HG03521 (cell line): ENCODE measurements around the gene DIS3L.
"Not testable (repeated sequence)": the region's sequence is repeated elsewhere in the genome, so short reads cannot be mapped to it uniquely, and the experiment has no call there.

ENCODE experiments used
- ATAC-seq: cut with Tn5 transposase; IDR thresholded peaks from one replicate; pipeline ENCODE4 v1.9.1; 2021; ENCODE audit warnings: mild to moderate bottlenecking, moderate library complexity; ENCODE audit not compliant: unreplicated experiment

DIS3L gene

DNA sequence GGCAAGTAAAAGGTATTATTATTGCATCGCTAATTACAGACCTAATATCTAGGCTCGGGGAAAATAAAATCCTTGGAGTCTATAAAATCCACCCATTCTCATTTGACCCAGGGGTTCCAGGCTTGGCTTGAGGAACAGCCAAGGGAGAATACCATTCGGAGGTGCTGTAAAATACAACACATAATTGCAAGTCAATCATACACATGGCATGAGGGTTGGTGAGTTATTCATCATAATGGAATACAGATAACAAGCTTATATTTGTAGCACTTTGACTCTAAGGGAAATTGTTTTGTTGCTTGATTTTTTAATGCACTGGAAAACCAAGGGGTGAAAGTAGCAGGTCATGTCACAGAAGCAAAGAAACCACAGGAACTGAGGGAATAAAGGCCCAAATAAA is 16.8 kb upstream of the DIS3L start:
- ATAC-seq = no peak

DNA sequence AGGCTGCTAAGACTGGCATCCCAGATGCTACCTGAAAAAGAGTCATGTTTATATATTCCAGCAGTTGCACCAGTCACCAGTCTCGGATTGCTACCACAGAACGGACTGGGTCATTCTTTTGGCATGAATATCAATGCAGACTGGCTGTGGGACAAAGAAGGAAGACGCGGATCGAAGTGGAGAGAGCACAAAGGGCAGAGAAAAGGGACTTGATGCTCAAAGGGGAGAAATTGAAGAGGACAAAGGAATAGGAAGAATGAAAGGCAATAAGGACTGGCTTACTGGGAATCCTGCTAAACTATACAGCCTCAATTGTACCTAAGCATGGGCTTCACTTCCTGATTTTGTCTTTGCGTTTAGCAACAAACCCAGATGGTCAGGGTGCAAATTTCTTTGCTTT is 15.3 kb upstream of the DIS3L start:
- no peak for ATAC-seq

DNA sequence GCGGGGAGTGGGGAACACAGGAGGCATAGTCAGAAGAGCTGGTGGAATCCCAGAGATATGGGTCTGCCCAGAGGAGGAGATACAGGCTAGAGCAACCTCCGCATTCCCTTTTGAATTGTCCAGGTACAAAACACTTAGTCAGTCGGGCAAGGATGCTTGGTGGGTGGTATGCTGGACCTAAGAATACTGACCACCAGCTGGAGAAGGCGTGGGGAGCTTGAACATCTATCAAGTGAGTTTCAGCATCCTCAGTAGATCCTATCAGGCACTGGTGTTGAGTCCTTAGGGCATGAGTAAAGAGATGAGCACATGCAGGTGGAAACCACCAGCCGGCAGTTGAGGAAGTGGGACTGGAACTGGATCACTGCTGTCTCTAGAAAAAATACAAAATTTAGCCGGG is 14.7 kb upstream of the DIS3L start:
- no peak for ATAC-seq

DNA sequence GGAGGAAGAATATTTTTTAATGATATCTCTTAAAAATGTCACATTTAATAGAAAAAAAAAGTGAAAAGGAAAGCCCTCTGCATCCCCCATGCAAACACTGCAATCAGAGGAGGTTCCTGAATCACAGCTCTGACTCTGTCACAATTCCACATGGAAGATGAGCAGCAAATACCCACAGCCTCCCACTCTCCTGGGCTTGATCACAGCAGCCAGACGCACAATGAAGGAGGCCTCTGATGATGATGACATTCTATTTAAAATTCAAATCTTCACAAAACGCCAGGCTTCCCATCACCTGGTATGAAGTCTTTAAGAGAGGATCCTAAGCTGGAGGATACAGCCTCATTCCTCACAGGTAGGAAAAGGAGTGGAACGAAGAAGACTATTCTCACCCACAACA is 9.1 kb upstream of the DIS3L start:
- no peak for ATAC-seq

DNA sequence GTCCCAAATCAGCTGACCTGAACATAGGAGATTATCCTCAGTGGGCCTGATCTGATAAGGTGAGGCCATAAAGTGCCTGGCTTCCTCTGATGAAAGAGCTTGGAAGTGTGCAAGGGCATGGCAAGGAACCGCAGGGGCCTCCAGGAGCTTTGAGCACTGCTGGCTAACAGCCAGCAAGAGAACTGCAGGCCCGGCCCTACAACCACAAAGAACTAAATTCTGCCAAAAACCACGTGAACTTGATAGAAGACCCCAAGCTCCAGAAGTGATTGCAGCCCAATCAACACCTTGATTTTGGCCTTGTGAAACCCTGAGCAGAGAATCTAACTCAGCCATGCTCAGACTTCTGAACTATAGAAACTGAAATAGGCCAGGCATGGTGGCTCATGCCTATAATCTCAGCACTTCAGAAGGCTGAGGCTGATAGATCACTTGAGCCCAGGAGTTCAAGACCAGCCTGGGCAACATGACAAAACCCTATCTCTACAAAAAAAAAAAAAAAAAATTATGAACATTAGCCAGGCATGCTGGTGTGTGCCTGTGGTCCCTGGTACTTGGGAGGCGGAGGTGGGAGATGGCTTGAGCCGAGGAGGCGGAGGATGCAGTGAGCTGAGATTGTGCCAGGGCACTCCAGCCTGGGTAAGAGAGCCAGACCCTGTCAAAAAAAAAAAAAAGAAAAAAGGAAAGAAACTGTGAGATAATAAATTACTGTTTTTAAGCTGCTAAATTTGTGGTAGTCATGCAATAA is 7.7 kb upstream of the DIS3L start:
- ATAC-seq = no peak

DNA sequence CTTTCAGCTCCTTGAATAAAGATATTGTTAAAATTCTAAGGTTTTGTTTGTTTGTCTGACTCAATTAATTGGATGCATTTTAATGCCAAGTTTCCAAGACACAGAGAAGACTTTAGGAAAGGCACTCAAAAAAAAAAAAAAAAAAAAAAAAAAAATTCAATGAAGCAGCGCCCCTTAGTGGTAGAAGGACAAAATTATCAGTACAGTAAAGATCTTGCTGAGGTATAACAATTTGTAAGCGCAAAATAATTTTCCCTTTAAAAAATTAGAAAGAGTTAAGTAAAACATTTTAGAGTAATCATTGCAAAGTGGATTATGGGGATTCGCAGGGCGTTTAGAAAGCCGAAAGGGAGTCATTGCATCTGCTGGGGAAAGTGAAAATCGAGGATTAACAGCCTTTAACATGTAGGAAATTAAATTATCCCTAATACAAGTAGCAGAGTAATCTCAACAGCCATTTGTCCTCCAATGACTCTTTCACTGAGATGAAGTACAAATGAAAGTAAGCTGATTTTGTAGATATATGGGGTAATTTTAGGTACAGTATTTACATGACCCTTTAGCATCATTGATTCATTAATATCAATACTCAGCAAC is 5.8 kb upstream of the DIS3L start:
- ATAC-seq = no peak

DNA sequence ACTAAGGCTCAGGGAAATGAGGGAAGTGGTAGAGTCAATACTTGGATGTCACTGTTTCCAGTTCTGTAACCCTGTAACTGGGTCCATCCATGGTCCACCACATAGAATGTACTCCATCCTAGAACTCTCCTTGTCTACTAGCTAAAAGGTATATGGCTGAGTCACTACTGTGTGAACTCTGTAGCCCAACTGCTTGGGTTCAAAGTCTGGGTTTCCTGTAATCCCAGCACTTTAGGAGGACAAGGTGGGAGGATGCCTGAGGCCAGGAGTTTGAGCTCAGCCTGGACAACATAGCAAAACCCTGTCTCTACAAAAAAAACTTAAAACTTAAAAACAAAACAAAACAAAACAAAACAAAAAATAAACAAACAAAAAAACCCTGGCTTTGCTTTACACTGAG is 5.3 kb upstream of the DIS3L start:
- ATAC-seq = no peak

DNA sequence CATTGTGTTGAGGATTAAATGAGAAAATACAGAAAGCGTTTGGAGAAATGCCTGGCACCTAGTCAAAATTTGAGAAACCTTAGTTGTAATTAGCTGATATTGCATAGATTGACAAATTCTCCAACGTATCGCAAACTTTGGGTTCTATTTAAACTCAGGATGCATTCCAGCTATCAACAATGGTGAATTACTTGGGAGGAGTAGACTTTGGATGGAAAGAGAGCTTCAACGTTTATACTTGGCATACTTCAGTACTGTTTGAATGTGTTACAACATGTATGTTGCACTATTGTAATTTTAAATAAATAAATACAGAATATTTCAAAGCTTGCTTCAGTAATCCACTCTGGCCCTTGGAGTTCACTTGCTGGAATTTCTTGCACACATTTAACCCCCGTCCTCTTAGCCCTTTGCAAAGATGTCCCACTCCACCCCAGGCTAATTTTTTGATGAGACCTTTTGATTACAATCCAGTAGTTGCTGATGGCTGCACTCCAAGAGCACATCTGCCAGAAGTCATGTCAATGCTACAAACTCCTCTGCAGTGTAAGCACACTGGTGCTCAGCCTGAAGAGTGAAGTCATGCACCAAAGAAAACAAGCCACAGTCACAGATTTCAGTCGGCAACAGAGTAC is 4.7 kb upstream of the DIS3L start:
- no peak for ATAC-seq

DNA sequence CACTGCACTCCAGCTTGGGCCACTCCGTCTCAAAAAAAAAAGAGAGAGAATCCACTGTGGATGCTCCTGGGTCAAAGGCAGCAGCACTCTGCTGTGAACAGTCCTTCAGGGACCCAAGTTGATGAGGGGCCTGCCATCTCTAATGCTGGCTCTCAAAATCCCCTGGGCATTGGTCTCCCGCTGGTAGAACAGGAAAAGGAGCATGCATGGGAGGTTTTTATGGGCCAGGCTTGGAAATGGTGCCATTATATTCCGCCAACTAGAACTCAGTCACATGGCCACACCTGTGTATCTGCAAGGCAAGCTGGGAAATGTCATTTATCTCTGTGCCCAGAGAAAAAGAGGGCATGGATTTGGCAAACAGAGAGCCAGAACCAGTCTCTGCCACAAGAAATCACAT is 3.4 kb upstream of the DIS3L start:
- ATAC-seq = no peak

DNA sequence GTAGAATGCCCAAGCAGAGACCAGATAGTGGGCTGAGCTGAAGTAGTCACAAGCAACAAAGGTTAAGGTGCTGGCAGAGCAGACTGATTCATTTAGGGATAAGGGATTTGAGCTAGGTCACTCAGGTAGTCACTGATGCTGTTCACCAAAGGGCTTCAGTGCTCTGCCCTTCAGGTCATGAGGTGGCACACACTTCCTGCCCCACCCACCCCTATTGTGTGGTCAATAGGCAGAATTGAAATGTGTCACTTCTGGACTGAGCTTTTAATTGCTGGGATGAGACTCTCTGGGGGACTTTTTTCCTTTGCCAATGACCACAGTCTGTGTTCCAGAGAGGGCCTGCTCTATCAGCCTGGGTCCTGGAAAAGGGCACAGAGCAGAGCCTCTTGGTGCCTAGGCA is 2.9 kb upstream of the DIS3L start:
- ATAC-seq = no peak

DNA sequence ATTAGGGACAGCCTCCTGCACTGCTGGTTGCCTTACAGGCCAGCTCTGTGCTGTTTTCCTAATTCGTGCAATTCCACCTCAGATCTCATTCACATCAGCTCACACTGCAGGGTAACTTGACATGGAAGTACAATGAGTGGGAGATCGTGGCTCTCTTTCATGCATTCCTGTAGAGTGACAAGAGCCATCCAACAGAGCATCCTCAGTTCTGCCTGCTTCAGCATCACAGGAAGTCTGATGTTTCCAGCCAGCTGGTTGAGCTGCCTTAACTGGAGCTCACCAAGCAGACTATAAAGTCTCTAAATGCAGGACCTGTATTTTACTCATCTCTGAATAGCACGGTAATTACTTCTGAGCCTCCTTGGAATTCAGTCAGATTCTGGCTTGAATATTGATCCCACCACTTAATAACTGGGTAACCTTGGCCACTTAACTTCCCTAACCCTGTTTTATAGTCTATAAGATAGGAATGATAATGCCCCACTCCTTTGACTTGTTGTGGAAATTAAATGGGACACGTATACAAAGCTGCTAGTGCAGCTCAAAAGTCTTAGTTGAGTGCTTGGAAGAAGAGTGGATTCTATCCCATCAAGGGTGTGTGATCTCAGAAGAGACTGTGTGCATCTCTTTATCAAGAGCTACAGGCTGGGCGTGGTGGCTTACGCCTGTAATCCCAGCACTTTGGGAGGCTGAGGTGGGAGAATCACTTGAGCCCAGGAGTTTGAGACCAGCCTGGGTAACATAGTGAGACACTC is 1.4 kb upstream of the DIS3L start:
- ATAC-seq = no peak

DNA sequence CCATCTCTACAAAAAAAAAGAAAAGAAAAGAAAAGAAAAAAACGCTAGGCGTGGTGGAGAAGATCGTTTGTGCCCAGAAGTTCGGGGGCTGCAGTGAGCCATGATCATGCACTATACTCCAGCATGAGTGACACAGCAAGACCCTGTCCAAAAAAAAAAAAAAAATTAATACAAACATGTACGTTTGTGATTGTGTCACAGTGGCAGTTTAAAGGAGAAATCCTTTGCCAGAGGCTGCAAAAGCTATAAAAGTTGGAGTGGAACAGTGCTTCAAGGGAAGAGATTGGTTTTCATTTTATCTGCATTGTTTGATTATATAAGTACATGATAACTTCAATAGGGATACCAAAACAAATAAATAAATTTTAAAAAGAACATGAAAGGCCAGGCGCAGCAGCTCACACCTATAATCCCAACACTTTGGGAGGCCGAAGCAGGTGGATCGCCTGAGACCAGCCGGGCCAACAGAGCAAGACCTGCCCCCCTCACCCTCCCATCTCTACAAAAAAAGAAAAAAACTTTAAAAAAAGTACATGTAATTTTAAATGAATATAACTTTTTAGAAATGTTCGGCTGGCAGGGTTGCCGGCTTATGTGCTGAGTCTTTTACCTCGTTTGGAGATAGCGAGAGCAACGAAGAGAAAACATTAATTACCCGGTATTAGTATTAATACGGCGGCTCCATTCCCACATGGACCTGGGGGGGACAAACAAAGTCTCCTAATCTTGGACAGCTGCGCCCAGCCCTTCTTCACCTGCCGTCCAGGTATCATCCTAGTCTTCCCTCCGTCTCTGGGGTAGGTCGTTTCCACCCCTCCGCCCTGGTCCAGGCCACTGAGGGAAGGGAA is 573 bp upstream of the DIS3L start:
- no peak for ATAC-seq

DNA sequence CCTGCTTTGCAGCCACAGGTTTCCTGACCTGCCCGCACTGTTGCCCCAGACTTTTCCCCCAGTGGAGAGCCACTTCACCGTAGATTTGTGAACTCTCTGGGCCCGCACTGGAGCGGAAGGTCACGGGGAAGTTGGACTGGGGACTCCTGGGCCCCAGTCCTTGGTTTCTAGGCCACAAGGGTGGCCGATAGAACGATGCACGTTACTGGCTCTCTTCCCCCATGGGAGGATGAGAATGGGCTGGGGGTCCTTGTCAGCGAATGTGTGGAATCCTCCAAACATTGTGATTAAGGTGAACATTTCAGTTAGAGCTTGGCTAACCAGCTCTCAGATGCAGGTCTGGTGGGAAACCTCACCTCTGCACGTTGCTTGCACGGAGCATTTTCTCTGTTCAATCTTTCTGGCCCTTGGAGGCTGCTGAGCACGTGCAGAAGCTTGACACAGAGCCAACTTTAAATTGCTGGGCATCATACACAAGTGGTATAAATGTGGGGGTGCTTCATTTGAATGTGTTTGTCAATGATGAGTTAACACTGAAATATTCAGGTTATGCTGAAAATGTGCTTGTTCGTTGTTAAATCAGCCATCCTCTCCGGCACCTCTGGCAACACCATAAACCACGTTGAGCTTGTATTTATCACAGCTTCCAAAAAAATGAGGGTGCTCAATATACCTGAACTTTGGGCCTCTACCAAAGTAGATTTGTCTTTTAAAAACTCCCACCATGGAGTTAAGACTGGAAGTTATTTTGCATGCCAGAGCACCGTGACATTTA is 976 bp downstream of the DIS3L start:
- ATAC-seq = peak; percentile 29

DNA sequence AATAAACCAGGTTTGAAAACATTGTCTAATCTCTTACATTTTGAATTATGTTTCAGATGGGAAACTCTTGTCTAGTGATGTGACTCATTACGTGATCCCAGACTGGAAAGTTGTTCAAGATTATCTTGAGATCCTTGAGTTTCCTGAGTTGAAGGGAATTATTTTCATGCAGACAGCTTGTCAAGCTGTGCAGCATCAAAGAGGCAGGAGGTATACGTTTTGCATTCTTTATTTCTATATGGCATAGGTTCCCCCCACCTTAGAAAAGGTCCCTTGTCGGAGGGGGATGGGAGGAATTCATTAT is 1.5 kb downstream of the DIS3L start:
- no peak for ATAC-seq

DNA sequence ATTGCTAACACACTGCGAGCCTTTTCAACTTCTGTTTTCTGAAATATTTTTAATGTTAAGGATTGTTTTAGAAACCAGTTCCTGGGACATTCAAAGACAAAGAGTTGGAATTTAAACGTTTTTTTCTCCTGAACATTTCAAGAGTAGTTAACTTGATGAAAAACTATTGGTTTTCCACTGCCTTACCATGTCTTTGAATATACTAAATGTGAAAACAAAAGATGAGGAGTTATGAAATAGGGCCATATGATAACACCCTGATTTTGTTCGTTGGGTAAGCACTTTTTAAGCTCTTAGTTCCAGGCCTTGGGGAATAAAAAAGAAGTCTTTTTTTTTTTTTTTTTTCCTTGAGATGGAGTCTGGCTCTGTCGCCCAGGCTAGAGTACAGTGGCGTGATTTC is 2.8 kb downstream of the DIS3L start:
- no peak for ATAC-seq

DNA sequence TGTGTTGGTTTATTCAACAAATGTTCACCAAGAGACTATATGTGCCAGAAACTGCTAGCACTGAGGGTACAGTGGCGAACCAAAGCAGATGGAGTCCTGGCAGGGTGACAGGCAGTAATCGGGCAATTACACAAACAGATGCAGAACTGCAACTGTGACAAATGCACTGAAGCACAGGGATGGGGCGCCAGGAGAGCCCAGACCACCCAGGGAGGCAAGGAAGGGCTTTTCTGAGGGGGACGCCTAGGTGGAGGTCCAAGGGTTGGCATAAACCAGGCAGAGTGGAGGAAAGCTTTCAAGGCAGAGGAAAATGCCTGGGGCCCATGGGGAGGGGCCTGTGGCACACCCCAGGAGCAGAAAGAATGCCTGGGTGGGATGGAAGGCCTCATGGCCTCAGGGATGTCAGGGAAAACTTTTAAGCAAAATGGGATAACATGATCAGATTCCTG is 5.5 kb downstream of the DIS3L start:
- no peak for ATAC-seq

DNA sequence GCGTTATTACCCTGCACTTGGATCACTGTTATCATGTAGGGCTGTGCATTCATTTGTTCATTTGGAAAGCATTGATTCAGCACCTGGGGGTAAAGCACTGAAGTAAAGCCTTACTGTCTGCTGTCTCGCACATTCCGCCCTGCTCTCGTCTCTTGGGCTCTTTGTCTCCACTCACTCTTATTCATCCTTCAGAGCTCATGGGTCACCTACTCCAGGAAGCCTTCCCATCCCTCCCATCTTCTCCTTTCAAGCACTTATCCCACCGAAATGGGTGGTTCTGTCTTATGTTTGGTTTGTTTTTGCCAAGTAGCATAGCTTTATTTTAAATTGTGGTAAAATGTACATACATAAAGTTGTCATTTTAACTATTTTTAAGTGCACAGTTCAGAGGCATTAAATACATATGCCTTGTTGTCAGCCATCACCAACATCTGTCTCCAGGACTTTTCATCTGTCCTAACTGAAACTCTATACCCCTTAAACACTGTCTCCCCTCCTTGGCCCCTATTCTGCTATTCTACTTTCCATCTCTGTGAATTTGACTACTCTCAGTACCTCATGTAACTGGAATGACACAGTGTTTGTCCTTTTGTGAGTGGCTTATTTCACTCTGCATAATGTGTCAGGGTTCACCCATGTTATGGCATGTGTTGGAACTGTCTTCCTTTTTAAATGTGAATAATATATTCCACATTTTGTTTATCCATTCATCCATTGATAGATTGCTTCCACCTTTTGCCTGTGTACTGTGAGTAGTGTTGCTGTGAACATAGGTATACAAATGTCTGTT is 9.3 kb downstream of the DIS3L start:
- no peak for ATAC-seq

DNA sequence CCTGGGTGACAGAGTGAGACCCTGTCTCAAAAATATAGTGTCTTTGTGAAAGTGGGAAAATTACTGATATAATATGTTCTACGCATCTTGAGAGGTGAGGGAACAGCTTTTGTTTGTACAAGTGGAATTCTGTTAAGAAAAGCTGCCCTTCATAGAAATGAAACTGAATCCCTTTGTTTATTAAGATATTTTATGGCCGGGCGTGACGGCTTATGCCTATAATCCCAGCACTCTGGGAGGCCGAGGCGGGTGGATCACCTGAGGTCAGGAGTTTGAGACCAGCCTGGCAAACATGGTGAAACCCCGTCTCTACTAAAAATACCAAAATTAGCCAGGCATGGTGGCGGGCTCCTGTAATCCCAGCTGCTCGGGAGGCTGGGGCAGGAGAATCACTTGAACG is 11.1 kb downstream of the DIS3L start:
- not testable (repeated sequence) for ATAC-seq

DNA sequence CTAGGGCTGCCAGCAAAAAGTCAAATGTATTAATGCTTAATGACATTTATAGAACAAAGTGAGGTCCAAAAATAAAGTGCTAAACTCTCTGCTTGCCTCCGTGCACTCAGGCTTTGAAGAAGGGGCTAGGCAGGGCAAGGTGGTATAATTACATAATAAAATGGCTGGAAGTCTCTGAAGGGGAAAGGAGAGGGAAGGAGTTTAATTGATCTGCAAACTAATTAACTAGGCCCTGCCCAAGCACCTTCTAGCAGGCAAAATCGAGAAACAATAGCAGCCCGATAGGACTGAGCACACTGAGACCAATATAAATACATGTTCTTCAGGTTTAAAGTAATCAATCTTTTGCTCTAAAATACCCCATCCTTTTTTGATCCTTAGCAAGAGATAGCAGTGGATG is 13.0 kb downstream of the DIS3L start:
- no peak for ATAC-seq
